GM12874 (cell line): ENCODE data around the gene MAGI2.

Experiments used
- TF ChIP-seq, protein P1 (sequence below): IDR thresholded peaks from 2 replicates; pipeline ENCODE4 v1.5.1; 2011; ENCODE audit warnings: low read depth, mild to moderate bottlenecking, control low read depth, low read length, moderate library complexity; ENCODE audit not compliant: insufficient read depth

The MAGI2 gene

DNA sequence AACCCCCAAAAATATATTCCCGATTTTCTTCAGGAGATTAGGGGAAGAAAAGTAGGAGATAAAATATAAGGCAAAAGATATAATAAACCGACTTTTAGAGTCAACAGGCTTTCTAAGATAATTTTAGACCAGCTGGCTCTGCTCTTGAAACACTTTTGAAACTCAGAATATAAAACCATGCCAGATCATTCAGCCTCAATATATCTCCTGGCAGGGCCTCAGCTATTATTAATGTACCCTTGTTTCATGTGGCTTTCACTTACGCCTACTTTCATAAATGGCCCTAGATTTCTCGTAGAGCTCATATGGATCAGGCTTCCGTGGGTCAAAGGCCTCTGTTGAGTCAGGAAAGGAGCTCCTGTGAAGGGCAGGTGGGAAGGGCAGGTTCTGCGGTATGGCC is 1258.9 kb downstream of the MAGI2 start:
- TF ChIP-seq, protein P1, sequence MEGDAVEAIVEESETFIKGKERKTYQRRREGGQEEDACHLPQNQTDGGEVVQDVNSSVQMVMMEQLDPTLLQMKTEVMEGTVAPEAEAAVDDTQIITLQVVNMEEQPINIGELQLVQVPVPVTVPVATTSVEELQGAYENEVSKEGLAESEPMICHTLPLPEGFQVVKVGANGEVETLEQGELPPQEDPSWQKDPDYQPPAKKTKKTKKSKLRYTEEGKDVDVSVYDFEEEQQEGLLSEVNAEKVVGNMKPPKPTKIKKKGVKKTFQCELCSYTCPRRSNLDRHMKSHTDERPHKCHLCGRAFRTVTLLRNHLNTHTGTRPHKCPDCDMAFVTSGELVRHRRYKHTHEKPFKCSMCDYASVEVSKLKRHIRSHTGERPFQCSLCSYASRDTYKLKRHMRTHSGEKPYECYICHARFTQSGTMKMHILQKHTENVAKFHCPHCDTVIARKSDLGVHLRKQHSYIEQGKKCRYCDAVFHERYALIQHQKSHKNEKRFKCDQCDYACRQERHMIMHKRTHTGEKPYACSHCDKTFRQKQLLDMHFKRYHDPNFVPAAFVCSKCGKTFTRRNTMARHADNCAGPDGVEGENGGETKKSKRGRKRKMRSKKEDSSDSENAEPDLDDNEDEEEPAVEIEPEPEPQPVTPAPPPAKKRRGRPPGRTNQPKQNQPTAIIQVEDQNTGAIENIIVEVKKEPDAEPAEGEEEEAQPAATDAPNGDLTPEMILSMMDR = no peak

DNA sequence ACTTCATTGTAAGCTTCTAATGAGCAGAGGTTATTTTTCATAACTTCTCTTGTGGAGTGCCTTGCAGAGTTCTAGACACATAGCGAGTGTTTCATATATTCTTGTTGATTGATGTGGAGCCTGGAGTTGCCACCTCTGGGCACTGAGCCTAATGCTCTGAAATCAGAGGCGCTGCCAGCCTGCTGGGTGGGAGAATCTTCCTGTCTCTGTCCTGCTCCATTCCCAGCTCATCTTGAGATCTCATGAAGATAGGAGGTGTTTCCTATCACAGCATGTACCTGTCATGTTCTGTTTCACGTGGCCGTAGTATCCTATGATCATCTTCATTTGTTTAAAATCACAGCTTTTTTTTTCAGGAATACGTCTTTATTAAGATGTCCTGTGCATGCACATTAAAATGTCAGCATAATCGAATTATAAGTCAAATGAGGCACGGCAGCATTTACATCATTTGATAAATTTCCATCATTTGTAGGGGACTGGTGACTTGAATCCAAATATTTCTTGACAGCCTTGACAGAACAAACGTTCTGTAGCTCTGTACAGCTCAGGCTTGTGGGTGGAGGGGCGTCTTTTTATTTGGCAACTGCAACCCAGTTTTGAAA is 1261.9 kb downstream of the MAGI2 start:
- TF ChIP-seq, protein P1 = no peak

DNA sequence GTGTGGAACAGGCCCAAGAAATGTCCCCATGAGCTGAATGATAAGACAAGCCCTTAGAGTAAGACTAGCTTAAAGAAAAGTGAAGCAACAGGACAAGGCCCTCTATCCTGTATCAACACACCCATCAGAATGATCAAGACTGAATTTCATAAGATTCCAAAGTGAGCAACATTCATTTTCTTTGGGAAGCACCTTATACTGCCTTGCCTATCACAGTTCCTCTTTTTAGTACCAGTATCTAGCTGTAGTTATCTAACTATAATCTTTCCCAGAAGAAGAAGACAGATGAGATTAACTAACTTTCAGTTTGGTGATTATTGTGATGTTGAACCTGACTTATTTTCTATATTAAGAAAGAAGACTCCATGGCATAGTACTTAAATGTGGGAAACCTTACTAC is 1263.7 kb downstream of the MAGI2 start:
- TF ChIP-seq, protein P1 = no peak

- TF ChIP-seq, protein P1 = no peak
These were observed 1268.2 kb downstream of the MAGI2 start for GRCh38 chr7:78185149-78185745.

- TF ChIP-seq, protein P1 = no peak
These were observed 1269.2 kb downstream of the MAGI2 start for GRCh38 chr7:78184299-78184698.

DNA sequence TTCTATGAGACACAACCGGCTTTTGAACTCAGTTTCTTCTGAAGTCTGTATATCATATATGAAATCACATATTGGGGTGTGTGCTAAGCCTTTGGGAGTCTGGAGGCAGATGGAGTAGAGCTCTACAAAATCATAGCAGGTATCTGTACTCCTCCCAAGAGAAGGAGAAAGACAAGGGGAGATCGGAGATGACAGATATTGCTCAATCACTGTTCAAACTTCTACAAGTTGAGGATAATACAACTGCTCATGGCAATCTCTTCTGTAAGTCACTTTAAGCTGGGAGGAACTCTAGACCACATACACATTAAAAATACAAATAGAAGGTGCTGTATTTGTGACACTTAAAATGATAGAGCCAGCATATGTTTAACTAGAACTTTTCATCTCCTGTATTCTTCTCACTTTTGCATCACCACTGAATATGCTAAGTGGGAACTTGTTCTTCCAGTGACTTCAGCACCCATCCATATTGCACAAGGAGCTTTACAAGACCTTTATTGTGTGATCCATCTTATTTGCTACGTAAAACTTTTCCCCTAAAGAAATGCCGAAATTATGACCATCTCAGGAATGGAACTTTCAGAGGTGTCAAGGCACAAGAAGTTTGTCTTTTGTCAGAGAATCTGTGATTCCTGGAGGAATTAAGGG is 1273.5 kb downstream of the MAGI2 start:
- TF ChIP-seq, protein P1 = no peak

DNA sequence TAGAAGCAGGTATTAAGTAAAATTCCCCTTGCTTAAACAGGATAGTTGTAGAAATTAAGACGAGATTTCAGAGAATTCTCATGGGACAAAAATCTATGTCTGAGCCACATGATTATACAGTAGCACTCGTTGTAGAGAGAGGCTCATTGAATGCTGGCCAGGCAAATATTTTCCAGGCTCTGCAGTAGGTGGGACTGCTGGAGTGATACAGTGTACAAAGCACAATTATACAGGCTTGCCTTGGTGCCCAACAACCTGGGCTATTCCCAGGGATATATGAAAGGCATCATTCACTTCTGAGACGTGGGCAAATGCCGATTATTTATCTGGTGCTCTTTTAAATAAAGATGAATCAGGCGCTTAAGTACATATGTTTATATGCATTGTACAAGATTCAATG is 1274.3 kb downstream of the MAGI2 start:
- TF ChIP-seq, protein P1 = no peak
